ENCODE measurements around the gene TMEM54.

The TMEM54 gene

DNA sequence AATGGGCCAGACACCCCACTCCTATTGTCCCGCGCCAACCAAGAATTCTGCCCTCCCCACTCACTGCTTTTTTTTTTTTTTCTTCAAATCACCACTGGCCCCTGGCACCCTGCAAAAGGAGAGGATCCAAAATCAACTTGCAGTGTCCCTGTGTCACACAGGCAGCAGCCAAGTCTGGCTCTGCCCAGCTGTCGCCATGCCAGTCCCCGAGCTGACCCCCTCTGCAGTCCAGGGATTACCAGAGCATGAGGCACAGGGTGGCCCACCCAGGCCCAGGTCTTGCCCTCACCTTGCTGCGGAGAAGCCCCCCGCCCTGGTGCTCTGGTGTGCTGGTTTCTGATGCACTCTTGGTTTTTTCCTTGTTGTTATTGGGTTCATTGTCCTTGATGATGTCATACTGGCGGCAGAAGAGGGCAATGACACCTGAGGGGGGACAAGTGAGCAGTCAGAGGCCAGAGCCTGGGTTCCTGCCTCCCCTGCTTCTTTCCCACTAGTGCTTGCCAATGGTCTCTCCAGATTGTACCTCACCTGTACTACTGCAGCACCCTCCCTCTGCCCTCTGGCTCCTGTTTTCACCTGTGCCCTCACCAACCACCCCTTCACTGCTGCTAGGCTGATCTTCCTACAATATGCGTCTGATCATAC lies 36.7 kb downstream of the TMEM54 start:
- no peak for DNase-seq (ENCODE audit: low spot score)

DNA sequence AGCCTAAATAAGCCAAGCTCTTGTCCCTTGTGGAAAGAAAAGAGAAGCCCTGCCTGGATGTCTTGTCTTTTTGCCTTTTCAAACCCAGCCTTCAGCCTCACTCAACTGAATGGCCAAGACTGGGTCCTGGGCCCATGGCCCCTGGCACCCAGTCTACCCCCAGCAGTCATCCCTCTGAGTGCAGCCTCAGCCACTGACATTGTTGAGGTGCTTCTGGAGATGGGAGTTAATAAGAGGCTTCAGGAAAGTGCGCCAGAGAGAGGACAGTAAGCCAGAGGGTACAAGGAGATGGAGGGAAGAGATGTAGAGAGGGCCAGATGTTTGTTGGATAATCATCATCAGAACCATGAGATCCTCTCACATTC lies 37.3 kb downstream of the TMEM54 start:
- DNase-seq (ENCODE audit: low spot score) = no peak

DNA sequence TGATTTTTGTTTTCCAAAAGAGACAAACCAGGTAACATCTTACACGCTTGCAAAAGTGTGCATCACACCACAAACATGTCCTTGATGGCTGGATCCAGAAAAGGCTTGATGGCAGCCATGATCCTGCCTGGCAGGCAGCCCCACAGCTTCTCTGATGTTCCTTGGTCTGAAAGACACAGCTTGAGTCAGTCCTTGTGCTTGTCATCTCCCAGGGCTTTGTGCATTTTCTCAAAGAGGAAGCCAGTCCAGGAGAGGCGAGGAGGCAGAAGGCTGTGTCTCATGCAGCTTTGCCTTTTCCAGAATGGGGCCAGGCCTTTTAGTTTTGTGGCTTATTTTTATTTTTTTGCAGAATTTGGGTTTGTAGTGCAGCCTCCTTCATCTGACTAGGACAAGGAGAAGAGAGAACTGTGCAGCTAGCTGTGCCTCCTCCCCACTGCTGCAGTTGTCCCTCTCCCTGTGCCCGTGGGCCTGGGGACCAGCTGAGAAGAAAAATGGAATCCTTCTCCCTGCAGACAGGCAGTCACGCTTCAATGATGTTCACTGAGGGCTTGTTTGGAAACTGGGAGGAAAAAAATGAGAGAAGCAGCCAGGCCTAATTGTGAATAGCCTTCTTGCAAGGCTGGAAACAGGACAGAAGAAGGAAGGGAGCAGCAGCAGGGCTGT lies 37.8 kb downstream of the TMEM54 start:
- no peak for DNase-seq (ENCODE audit: low spot score)

DNA sequence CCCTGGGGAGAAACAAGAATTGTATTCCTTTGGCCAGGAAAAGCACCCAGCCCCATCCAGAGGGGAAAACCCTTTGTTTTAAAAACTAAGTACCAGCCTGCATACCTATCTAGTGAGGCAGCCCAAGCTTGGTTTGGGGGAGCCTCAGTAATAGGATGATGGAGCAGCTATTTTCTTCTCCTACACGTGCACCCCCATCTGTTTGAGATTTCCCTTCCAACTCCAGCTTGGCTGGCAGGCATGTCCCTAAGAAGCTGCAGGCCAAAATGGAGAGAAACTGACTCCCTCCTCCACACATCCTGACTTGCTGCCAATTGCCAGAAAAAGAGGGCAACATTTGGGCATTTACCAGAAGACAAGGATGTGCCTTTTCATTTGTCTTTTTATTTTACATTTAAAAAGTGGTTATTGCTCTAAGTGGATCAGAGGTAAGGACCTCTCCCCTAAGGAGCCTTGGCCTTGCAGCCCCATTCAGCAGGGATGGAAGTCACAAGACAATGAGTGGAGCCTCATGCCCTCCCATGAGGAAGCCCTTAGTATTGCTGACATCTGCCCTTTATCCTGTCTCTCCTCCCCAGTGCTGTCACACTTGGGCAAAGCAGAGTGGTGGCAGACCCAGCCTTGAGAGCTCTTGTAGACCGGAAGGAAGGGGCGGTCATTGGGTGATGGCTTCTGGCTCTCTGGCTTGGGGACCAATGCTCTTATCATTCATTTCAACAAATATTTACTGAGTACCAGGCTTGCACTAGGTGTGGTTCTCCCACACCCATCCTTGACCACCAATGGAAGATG lies 39.1 kb downstream of the TMEM54 start:
- DNase-seq (ENCODE audit: low spot score) = no peak

DNA sequence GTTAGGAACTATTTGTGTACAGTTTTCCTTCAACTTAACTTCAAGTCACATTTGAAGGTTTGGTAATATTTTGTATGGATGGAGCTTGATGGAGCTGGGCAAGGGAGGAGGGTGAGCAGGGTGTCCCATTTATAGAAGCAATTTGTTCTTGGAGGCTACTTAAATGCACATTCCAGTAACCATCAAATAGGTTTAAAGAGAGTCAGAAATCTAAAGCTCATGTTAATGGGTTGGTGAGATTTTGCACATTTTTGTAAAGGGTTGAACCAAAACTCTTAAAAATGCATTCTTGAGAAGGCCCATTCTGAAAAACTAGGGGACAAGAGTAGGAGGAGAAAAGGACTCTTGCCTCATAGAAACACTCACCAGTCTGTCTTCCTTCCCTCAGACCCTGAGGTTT lies 40.6 kb downstream of the TMEM54 start:
- DNase-seq (ENCODE audit: low spot score) = no peak

DNA sequence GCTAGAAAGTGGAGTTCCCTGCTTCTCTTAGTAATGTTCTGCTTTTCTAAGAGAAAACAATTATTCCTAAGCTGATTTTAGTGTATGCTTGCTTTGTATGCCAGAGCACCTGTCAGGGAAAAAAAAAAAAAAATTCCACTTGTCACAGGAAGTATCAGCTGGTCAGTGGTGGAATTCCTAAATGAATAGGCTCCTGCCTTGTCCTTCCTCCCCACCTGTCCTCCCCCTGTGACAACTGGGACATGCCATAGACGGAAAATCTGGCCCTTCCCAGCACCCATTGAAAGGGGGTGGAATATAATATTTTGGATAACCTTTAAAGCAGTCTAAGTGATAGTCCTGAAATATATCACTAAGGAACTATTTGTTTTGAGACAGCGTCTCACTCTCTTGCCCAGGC lies 41.3 kb downstream of the TMEM54 start:
- no peak for DNase-seq (ENCODE audit: low spot score)

DNA sequence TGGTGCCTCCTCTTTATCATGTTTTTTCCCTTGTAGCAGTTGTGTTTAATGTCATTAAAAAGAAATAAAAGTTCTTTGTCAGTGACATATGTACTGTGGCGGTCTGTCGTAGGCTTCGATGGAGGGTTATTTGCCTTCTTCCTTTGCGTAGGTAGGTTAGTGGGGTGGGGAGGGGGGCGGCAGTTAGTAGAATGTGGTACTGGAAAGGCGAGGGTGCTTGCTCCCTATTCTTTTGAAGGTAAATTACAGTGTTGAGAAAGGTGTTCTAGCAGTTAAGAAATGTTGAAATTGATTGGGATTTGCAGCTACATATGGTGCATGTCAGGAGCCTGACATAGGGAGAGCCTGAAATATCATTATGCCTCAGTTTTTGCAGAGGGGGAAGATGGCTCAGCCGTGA lies 42.4 kb downstream of the TMEM54 start:
- no peak for DNase-seq (ENCODE audit: low spot score)

DNA sequence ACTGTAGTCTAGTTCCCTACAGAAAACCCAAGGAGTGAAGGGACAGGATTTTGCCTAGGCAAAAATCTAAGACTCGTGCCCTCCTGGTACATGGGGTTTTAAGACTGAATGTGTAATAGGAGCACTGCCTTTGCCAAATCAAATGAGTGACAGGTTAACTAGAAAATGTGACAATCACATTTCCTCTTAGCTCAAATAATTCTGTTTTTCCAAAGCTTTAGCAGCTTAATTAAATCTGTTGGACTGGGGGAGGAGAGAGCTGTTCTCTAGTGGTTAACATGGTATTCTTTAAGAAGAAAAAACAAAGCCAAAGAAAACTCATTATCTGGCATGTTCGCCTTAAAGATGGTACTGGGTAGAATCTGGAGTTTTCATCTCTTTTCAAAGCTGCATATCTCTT lies 43.1 kb downstream of the TMEM54 start:
- DNase-seq (ENCODE audit: low spot score) = no peak

DNA sequence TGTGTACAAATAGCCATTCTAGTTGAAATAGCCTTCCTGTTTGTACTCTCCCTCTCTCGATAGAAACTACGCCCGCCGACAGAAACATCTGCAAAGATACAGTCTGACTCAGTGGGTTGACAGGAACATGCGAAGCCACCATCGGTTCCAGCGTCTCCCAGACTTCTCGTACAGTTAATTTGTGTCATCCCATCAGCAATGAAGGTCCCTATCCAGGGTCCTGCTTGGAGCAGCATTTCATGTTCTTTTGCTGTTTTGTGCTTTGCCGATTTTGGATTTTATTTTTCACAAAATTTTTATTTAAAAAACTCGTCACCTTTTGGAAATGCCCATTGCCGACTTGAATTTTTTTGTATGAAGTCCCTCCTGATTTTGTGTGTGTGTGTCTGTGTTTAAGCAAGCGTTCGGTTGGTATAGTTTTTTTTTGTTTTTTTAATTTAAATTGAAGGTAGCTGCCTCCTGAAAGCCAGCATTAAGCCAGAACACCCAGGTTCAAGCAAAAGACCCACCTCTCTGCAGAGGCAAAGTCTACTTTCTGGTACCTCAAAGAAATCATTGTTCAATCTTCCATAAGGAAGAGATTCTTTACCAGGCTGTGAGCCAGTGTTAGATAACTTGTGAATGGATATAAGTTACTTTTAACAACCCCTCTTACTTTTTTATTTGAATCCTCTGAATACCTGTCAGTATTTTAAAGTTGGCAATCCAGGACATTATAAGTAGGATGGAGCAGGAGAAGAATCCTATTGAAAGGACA lies 45.1 kb downstream of the TMEM54 start:
- DNase-seq (ENCODE audit: low spot score) = no peak

DNA sequence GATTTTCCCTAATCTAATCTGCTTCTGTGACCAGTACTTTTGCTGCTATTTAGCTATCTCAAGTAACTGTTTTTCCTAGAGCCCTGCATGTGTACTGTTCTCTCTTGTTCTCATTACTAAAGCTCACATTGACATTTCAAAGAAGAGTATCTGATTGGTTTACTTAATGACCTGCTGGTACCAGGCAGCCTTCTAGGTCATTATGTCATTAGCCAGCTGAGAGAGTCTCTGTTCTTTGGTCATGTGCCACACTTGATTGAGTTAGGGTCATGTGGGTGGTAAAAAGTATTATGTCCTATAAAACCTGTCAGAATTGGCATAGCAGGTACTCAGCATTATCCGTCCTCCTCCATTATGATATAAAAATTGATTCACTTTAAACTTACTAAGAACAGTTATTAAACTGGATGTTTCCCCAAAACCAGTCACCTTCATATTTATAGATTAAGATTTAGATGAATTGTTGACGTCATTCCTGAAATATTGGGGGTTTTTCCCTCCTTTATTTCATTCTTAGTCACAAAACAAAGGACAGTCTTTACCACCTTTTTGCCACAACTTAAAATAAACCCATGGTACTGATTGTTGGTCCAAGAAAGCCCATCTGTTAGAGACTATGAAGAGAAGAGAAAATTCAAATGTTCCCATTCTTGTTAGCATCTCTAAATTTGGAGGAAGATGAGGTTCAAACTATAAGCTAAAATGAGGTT lies 52.7 kb downstream of the TMEM54 start:
- DNase-seq (ENCODE audit: low spot score) = no peak
